ENCODE measurements around the gene ADAMTS15.

DNA sequence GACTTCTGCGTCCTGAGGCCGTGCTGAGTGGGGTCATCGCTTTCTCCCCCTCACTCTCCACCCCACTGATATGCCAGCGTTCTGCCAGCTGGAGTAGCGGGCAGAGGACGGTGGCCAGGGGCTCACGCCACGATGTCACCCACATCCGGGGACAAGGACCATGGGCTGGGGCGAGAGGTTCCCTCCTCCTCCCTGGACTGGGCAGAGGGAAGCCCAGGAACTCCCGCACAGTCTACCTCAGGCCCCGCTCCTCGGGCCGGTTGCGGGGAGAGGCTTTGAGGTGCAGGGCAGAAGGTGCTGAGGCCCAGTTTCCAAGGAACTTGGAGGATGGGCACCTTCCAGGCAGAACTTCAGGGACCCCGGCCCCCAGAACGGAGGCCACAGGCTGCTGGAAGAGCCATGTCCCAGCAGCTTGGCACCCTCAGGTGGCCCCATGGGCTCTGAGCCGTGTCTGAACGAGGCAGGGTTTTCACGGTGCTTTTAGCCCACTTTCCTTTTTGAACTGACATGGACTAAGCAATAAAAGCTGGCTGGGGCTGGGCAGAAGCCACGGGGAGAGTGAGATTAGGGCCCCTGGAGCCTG, 25.4 kb downstream of the ADAMTS15 start:
- TF ChIP-seq, protein P1, sequence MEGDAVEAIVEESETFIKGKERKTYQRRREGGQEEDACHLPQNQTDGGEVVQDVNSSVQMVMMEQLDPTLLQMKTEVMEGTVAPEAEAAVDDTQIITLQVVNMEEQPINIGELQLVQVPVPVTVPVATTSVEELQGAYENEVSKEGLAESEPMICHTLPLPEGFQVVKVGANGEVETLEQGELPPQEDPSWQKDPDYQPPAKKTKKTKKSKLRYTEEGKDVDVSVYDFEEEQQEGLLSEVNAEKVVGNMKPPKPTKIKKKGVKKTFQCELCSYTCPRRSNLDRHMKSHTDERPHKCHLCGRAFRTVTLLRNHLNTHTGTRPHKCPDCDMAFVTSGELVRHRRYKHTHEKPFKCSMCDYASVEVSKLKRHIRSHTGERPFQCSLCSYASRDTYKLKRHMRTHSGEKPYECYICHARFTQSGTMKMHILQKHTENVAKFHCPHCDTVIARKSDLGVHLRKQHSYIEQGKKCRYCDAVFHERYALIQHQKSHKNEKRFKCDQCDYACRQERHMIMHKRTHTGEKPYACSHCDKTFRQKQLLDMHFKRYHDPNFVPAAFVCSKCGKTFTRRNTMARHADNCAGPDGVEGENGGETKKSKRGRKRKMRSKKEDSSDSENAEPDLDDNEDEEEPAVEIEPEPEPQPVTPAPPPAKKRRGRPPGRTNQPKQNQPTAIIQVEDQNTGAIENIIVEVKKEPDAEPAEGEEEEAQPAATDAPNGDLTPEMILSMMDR (IDR thresholded peaks at IDR 0.05): no peak
- no peak for TF ChIP-seq EZH2 (IDR thresholded peaks at IDR 0.05; ENCODE audit: borderline replicate concordance, insufficient read depth, low read depth, low read length, poor library complexity, severe bottlenecking)

Measured in B cell (primary cell).